GM21423 (cell line): Measurements from ENCODE around the gene MAP4K4.

Experiments
- ATAC-seq: cut with Tn5 transposase; IDR thresholded peaks from one replicate; pipeline ENCODE4 v1.9.1; 2021; ENCODE audit warnings: mild to moderate bottlenecking, moderate library complexity; ENCODE audit not compliant: unreplicated experiment

Gene MAP4K4

DNA sequence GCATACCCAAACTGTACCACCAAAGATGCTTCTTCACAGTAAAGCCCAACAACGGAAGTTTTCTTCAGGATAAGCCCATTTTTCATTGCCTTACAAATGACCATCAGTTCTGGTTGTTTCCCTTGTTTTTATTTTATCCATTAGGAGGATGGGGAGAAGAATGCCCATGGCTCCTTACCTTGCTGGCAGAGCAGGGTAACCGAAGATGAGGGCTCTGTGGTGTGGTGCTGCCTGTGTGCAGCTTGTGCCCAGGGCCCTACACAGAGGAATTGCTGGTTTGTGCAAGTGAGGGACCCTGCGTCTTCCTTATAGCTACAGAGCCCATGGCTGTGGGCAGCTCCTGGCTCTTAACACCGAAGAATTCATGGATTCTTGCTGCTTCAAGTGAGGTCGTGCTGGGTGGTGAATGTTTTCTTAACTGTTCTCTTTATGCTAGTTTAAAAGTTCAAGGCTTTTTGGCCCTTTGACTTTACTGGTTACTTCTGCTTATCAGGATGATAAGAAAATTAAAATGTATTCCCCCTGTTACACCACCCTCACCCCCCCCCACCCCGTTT lies 110.6 kb downstream of the MAP4K4 start:
- no peak for ATAC-seq

DNA sequence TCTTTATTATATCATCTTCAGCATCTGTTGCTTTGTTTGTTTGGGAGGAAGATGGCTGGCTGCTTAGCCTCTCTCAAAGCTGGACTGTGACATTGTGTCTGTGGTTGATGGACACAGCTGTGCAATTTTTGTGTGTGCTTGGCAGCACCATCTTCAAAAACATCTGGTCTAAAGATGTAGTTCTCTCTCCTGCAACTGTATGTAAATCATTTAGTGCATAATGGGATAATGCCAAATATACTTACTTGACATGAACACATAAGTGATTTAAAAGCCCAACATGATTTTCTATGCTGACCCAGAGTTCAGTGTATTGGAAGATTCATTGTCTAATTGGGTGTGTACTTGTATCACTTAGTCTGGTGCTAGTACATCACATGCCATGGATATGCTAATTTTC lies 112.2 kb downstream of the MAP4K4 start:
- ATAC-seq: no peak

DNA sequence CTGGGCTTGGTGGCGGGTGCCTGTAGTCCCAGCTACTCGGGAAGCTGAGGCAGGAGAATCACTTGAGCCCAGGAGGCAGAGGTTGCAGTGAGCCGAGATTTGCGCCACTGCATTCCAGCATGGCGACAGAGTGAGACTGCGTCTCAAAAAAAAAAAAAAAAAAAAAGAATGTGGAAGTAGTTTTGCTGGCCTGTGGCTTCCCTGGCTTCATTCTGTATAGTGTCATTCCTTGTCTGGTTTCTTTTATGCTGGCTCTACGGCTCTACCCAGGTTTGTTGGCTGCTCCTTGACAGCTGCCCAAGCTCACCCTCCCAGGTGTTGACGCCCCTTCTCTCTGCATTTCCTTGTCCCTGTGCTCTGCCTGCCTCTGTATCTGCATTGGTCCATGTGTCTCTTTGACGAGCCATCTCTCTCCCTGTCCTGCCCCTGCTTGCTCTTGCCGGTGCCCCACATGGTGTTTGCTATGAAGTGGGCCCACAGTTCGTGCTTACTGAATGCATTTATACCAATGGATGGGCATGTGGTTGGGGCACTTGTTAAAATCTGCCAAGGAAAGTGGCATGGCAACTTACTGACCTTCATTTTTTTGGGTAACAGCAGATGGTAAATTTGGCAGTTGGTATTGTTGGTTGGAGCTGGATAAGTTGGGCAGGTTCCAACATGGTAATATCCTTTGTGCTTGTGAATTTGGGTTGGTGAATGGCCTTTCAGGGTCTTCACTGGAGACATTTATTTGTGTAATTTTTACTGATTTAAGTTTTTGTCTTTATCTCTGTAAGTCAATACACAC lies 113.9 kb downstream of the MAP4K4 start:
- ATAC-seq: no peak

DNA sequence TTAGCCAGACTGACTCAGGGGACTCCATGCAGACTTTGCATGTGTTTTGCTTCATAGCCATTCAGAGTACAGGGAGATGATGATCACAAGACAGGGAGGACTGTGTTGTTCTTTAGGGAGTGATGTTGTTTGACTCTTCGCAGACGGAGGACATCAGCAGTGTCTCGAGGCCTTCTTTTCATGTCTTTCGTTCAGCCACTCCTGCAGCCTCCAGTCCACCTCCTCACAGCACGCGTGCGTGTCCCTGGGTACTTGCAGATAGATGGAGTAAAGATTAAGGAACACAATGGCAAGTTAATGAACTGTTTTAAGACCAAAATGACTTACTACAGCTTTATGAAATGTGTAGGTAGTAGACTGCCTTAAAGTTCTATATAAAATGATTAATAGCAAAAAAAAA lies 114.7 kb downstream of the MAP4K4 start:
- ATAC-seq: no peak

DNA sequence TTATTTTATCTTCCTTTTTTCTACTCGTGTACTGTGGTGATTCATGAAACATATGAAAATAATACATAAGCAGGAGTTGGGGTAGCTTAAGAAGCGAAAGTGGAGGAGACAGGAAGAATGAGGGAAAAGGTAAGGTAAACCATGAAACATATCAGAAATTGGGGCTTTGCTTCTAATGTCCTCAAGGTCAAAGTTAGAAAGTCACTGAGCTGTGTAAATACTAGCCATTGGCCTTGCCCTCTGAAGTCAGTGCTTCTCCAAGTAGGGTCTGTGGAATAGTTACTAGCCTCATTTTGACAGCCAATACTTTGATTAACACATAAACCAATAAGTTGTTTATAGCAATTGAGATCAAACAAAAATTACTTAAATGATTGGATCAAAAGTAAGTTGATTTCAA lies 117.2 kb downstream of the MAP4K4 start:
- no peak for ATAC-seq

DNA sequence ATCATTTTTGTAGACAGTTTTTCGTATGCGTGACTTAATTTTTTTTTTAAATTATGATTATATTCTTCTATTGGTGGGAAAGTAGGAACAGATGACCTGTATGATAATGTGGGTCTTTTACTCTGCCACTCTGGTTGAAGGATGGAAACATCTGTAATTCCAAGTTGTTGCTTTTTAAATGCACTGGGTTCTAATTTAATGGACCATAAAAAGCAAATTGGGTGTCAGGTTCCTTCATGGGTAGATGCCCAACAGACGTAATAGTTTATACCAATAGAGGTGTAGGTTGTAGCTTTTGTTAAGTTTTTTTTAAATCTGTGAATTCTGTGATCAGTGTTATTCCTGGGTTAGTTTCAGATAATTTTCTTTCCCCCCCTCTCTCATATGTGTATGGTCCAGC lies 117.6 kb downstream of the MAP4K4 start:
- no peak for ATAC-seq

DNA sequence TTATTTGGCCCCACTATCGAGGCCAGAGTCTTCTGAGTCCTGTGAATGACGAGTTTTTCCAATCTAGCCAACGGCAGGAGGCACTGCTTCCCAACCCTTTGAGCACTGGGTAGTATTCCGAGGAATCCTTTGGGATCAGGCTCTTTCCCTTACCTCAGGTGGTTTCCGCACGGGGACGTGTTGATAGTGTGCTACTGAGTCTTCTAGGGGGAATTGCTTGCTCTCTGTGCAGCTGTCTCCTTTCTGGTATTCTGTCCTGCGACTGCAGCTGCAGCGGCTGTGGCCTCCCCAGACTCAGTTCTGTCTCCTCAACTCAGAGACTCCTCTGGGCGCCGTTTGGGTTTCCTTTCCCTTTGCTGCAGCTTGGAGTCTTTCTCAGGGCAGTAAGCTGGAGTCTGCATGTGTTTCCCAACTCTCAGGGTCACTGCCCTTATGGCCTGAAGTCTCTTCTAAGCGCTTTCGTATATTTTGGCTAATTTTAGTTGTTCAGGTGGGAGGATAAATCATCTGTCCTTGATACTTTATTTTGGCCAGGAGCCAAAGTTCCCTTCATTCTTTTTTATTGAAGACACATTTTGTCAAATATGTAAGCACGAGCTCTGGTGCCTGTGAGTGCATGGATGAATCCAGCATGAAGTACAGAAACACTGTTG lies 118.4 kb downstream of the MAP4K4 start:
- ATAC-seq: no peak

DNA sequence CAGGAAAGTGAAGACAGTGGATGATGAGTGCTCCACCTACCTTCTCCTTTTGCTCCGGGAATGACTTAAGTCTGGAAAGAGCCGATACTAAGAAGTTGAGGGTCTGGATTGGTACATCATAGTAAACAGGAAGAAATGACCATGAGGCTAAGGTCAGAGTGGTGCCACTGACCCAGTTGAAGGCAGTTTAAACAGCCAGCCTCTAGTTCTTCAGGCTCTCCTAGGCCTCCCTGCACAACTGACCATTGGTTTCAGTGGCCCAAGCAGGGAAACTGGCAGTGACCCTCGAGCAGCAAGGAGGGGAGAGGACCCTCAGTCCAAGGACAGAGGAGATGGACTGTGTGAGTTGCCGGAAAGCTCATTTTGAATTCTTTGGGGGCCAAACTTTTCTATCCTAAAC lies 119.1 kb downstream of the MAP4K4 start:
- ATAC-seq: no peak

DNA sequence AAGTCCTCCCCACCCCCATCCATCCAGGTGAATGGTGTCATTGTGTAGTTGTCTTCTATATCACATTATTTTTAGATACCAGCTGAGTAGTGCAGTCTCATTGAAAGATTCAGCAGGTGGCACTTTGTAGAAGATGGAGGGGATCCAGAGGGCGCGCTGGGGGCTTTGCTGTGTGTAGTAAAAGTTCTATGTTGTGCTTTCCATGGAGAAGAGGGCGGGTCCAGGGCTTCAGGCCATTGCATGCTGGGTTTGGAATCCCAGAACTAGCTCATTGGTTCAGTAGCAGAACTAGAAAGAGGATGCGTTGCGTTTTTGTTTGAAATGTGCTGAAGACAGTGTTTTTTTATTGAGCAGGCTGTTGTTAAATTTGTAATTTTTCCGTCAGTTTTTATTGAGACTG lies 120.0 kb downstream of the MAP4K4 start:
- ATAC-seq: no peak

DNA sequence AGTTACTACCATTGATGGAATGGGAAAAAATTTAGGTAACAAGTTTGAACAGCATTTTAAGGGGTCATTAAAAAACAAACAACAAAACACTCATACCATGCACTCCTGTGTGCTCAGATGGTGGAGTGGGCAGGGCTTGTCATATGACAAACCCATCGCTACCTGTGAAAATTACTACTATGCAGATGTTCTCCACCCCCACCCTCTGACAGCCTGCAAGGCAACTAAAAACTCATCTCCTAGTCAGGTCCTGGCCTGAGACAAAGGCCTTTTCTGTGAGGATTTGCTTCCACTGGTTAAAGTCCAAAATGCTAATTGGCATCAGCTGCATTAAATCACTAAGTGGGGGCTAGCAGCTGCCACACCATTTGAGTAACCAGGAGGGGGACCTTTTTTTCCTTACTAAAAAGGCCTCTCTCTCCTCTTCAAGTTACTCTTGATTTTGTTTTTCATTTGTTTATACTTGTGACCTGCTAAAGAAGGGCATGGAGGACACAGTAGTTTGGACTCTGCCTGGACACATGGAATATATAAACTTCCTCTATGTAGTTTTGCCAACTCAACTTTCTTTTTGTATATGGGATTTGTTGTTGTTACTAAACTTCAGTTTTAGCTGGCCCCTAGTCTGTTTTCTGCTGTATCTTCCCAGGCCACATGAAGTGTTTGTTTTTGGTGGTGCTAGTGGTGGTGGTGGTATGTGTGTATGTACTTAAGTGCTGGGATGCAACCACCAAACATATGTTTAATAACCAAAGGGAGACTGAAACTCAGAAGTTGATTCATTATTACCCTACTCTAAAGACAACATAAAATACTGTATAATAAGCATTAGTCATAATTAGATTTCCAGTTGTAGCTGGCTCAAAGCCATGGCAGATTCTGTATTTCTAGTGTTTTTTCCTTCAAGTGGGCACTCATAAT lies 121.3 kb downstream of the MAP4K4 start:
- ATAC-seq: no peak

DNA sequence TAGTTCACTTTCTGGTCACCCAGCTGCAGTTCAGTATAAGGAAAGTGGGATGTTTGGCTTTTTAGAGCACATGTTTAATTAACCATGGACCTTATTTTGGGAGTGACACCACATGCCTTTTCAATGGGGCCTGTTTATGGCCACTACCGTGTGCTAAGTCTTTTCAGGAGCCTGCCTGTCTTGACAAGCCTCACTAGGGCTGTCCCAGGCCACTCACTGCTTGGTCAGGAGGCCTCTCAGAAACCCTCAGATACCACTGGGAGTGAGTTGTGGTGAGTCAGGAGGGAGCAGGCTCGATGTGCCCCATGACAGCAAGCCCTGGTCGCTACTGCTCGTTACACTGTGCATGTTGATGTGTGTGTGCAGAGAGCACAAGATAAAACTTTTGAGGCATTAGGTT lies 123.0 kb downstream of the MAP4K4 start:
- ATAC-seq: no peak

DNA sequence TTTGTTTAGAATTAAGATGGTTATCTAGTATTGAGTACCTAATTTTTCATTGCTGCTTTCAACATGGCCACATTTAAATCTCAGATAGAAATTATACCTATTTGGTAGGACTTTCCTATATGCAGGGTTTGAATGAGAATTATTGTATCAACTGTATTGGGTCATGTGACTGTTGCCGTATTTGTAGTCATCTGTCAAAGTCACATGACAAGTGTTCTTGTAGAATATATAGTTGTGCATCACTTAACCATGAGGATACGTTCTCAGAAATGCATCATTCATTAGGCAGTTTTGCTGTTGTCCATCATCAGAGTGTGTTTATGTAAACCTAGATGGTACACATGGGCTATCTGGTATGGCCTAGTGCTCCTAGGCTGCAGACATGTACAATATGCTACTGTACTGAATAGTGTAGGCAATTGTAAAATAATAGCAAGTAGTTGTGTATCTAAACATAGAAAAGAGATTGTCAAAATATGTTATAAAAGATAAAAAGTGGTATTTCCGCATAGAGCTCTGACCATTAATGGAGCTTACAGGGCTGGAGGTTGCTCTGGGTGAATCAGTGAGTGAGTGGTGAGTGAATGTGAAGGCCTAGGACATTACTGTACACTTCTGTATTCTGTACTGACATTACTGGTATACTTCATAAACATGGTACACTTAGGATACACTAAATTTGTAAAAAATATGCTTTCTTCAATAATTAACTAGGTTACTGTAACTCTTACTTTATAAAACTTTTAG lies 123.7 kb downstream of the MAP4K4 start:
- ATAC-seq: no peak

DNA sequence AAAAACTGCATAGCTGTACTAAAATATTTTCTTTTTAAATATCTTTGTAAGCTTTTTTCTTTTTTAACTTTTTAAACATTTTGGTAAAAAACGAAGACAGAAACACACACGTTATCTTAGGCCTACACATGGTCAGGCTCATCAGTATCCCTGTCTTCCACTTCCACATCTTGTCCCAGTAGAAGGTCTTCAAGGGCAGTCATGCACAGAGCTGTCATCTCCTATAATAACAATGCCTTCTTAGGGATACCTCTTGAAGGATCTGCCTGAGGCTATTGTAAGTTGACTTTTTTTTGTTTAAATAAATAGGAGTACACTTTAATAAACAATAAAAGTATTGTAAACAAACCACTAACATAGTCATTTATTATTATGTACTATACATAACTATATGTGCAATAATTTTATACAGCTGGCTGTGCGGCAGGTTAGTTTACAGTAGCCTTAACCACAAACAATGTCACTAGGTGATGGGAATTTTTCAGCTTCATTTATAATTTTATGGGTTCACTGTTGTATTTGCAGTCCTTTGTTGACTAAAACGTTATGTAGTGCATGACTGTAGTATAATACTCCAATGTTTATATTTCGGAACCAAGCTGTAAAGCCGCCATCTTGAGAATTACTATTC lies 124.4 kb downstream of the MAP4K4 start:
- ATAC-seq: no peak

DNA sequence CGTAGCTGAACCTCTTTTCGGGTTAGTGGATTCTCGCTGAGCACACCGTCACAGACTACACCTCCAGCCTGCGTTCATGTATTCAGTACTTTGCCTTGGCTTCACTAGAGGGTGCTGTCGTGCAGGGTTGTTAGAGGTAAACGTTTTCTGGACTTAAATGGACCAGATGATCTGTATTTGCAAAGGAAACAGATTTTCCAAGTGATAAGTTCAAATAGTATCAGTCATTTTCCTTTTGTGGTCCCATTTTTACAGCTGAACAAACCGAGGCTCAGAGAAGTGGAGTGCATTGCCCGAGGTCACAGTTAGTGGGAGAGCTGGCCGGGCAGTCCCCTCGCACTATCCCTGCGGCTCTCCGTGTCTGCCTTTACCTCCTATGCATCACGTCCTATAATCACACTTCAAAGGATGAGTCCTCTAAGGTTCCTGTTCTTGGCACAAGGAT lies 125.9 kb downstream of the MAP4K4 start:
- no peak for ATAC-seq

DNA sequence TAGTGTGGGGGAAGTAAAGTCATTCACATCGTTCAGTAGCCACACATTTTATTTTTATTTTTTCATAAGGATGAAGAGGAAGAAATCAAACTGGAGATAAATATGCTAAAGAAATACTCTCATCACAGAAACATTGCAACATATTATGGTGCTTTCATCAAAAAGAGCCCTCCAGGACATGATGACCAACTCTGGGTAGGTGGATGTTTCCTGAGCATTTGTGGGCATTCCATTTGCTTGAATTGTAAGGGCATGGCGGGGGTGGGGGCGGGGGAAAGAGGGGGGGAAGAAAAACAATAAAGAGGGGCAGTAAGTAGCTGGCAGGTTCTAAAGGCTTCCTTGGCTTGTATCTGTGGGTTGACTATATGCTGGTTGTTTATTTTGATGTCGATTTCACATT lies 126.4 kb downstream of the MAP4K4 start:
- no peak for ATAC-seq

DNA sequence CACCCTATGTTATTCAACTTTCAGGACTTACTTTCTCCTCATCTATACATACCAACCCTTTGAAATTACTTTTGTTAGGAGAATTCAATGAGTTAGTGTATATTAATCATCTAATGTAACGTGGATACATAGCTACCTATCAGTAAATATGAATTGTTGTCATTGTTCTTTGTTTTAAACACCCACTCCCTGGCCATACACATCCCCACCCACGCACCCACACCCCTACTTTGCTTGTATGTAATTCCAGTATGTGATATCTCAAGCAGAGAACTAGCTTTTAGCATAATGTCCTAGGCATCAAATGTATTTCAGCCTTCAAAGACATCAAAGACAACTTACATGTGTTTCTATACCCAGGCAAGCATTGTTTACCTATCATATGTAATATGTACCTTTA lies 129.2 kb downstream of the MAP4K4 start:
- no peak for ATAC-seq

DNA sequence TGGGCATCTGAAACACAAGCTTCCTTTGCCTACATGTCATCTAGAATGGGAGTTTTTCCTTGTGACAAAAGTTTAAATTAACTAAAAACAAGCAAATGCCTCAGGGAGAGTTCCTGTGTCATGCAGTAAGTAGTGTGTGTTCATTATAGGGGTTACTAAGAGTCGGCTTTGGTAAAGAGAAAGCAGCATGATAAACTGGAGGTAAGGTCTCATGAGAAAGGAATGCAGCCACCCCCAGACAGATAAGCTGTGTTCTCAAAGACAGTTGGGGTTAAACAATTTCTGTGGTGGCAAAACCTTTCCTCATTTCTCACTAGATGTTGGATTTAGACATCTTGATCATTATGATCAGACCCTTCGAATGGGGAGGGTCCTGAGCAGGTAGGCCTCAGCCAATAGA lies 129.7 kb downstream of the MAP4K4 start:
- ATAC-seq: no peak

DNA sequence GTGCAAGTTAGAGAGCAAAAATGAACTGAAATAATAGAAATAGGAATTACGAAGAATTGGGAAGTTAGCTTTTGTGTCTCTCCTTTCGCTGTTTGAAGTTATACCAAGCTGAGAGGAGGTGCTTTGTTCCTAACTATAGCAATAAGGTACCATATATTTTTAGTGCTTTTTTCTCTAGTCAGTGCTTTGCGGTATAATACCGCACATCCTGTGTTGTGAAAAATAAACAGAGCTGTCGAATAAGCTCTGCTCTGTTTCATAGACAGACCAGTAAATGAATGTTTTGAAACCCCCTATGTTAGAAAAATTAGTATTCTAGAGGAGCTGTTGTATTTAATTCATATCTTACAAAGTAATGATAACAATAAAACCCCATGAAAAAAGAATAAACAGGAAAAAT lies 130.8 kb downstream of the MAP4K4 start:
- ATAC-seq: peak; percentile 48

DNA sequence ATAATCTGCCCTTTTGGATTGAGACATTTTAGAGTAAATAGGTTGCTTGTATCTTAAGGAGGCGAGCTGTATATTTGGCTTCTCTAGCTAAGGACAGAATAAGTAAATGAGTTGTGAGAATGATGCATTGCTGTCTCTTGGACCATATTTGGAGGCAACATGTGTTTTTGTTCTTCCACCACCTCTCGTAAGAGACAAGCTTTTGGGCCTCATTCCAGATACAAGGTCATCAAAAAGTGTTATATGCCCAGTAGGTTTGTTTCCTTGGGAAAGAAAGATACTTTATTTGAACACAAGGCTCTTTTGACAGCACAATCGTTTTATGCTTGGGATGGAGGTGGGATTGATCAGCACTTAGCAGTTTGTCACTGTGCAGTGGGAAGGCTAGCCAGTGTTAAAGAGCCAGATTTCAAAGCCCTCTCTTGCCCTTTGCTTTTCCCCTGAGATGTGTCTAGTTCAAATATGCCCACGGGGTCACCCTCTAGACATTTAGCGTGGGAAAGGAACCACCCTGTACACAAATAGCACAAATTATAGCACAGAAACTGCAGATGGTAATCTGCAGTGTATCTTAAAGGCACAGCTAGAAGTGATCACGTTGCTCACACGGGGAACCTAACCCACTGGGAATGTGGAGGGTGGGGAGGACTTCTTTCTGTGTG lies 131.3 kb downstream of the MAP4K4 start:
- ATAC-seq: no peak

DNA sequence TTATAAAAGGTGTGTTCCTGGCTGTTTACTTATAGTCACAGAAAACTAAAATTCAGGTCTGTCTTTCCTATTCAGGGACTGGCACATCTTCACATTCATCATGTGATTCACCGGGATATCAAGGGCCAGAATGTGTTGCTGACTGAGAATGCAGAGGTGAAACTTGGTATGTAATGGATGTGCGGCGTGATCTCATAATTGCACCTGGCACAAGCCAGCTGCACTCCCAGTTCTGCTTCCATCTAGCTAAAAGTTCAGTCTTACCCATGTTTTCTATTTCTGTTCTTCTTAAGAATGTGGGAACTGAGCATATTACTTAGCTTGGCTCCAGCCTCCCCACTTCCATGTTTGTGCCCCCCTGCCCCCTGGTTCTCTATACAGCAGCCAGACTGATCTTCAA lies 131.9 kb downstream of the MAP4K4 start:
- ATAC-seq: no peak
